H1 (cell line): ENCODE measurements around the gene BSDC1. TPM values are rescaled to one million over a fixed set of nuclear protein-coding genes. Genes with fewer than 3 reads are reported as not detected.

Source experiments
- ASH2L ChIP-seq: fragments of 200-600, 300-600 bp; sonication (generic); IDR thresholded peaks from one replicate; pipeline ENCODE4 v1.7.1; 2017; ENCODE audit warnings: low read length
- CBX5 ChIP-seq: fragments of 300-800, 300-1000 bp; sonication (generic); IDR thresholded peaks from 2 replicates; pipeline ENCODE4 v1.7.1; 2016; ENCODE audit warnings: antibody characterized with exemption, low read length, low read depth
- CHD1 ChIP-seq: IDR thresholded peaks from 2 replicates; pipeline ENCODE4 v1.6.1; 2012; ENCODE audit warnings: low read depth, low read length, improper control_type of control experiment
- CHD2 ChIP-seq: IDR thresholded peaks from 2 replicates; pipeline ENCODE4 v1.6.1; 2012; ENCODE audit warnings: low read length, improper control_type of control experiment
- EP300 ChIP-seq, 2 experiments: IDR thresholded peaks; 1 replicate in 1 of 2; 2 replicates in 1 of 2; pipeline ENCODE4 v1.6.1; 2011 to 2012; ENCODE audit warnings: low read depth in 2 of 2, low read length in 2 of 2, mild to moderate bottlenecking in 2 of 2, borderline replicate concordance in 1 of 2, inconsistent platforms in 1 of 2, moderate library complexity in 1 of 2
- FOSL1 ChIP-seq: IDR thresholded peaks from 2 replicates; pipeline ENCODE4 v1.6.1; 2011; ENCODE audit warnings: mild to moderate bottlenecking, low read depth, low read length, moderate library complexity; ENCODE audit not compliant: insufficient read depth
- GTF2F1 ChIP-seq: IDR thresholded peaks from 2 replicates; pipeline ENCODE4 v1.6.1; 2012; ENCODE audit warnings: low read depth, low read length, improper control_type of control experiment, borderline replicate concordance
- KDM1A ChIP-seq: fragments of 200-600, 300-600 bp; sonication (generic); IDR thresholded peaks from 2 replicates; pipeline ENCODE4 v1.7.1; 2016; ENCODE audit warnings: mild to moderate bottlenecking, low read length, borderline replicate concordance
- MAFK ChIP-seq: IDR thresholded peaks from 2 replicates; pipeline ENCODE4 v1.6.1; 2012; ENCODE audit warnings: low read depth, mild to moderate bottlenecking, improper control_type of control experiment, low read length
- MAX ChIP-seq: IDR thresholded peaks from 2 replicates; pipeline ENCODE4 v1.6.1; 2012; ENCODE audit warnings: inconsistent platforms
- NRF1 ChIP-seq: IDR thresholded peaks from 2 replicates; pipeline ENCODE4 v1.6.1; 2011; ENCODE audit warnings: mild to moderate bottlenecking, low read depth, low read length, improper control_type of control experiment
- POLR2A ChIP-seq, 2 experiments: IDR thresholded peaks; 1 replicate in 1 of 2; 2 replicates in 1 of 2; pipeline ENCODE4 v1.6.1; 2011; ENCODE audit warnings: low read depth in 2 of 2, low read length in 2 of 2, mild to moderate bottlenecking in 2 of 2; ENCODE audit errors: control extremely low read depth in 1 of 2
- POLR2AphosphoS5 ChIP-seq: IDR thresholded peaks from 2 replicates; pipeline ENCODE4 v1.6.1; 2011; ENCODE audit warnings: low read depth, low read length
- POU5F1 ChIP-seq: IDR thresholded peaks from 2 replicates; pipeline ENCODE4 v1.6.1; 2011; ENCODE audit warnings: low read depth, mild to moderate bottlenecking, low read length, moderate library complexity
- RAD21 ChIP-seq, 2 experiments: IDR thresholded peaks in 1 of 2; conservative IDR thresholded peaks in 1 of 2; 2 replicates each; pipeline ENCODE4 v1.6.1; 2011; ENCODE audit warnings: low read depth in 2 of 2, low read length in 2 of 2, improper control_type of control experiment in 1 of 2, inconsistent platforms in 1 of 2, mild to moderate bottlenecking in 1 of 2, moderate library complexity in 1 of 2
- SIN3A ChIP-seq, 2 experiments: IDR thresholded peaks in 1 of 2; conservative IDR thresholded peaks in 1 of 2; 2 replicates each; pipeline ENCODE4 v1.6.1; 2011 to 2012; ENCODE audit warnings: low read length in 2 of 2, improper control_type of control experiment in 1 of 2, low read depth in 1 of 2, mild to moderate bottlenecking in 1 of 2
- SIX5 ChIP-seq: IDR thresholded peaks from 2 replicates; pipeline ENCODE4 v1.6.1; 2011; ENCODE audit warnings: mild to moderate bottlenecking, low read depth, low read length
- SP2 ChIP-seq: IDR thresholded peaks from 2 replicates; pipeline ENCODE4 v1.6.1; 2012; ENCODE audit warnings: mild to moderate bottlenecking, low read length, inconsistent platforms
- TBP ChIP-seq: IDR thresholded peaks from 2 replicates; pipeline ENCODE4 v1.6.1; 2011; ENCODE audit warnings: low read depth, low read length, improper control_type of control experiment
- YY1 ChIP-seq: IDR thresholded peaks from 2 replicates; pipeline ENCODE4 v1.6.1; 2011; ENCODE audit warnings: low read depth, mild to moderate bottlenecking, low read length
- polyA plus RNA-seq, 7 experiments: library from polyadenylated mRNA; depleted of rRNA in 3 of 7; stranded (reverse) in 5 of 7; unstranded in 2 of 7; fragments of >200 nt in 5 of 7; fragments of 200-250 nt in 2 of 7; gene quantifications; 1 replicate in 5 of 7; 2 replicates in 1 of 7; 4 replicates in 1 of 7; pipeline versions ENCODE4 v1.2.1 to v1.2.3, GENCODE V29; 2011 to 2013; ENCODE audit warnings: missing spikeins in 2 of 7, mixed read lengths in 2 of 7
- total RNA-seq: library from RNA; stranded (reverse); fragmentation: NEBNext Ultra II Directional; extraction: Animal tissue kit (Norgen Biotek cat#: 25700); gene quantifications from 2 replicates; pipeline ENCODE4 v1.2.1, GENCODE V29; 2021
- TF ChIP-seq, protein P1 (sequence below), 3 experiments: IDR thresholded peaks; 1 replicate in 2 of 3; 2 replicates in 1 of 3; pipeline versions ENCODE4 v1.5.1 to v1.6.1; 2011; ENCODE audit warnings: low read length in 3 of 3, mild to moderate bottlenecking in 3 of 3, inconsistent platforms in 2 of 3, low read depth in 1 of 3, moderate library complexity in 1 of 3; ENCODE audit not compliant: insufficient read depth in 1 of 3; ENCODE audit errors: control extremely low read depth in 1 of 3

The BSDC1 gene
- total and polyA plus RNA-seq, 2 of the 8 experiments (the other 6 are each of a cell fraction or from before 2014, with no cell fraction given): 24.8 to 40.7 TPM

GRCh38 chr1:32351399-32352238, 42.6 kb downstream of the BSDC1 start (continued):
- TF ChIP-seq SIX5 (no peak), YY1 (no peak), FOSL1 (peak; percentile 48; the same call in 1 of the 2 replicates), RAD21 (IDR thresholded peaks at IDR 0.05 in 1 of 2, conservative IDR thresholded peaks at IDR 0.05 in 1 of 2; ENCODE audit: low read depth in 2 of 2, low read length in 2 of 2) (peak in 1 of 2 experiments; percentile 13; a peak in 1 of 4 replicates), NRF1 (no peak), POLR2A (IDR thresholded peaks at IDR 0.05; ENCODE audit: control extremely low read depth in 1 of 2, low read depth in 2 of 2, low read length in 2 of 2) (peak in 1 of 2 experiments; percentile 84; a peak in 2 of 3 replicates), SIN3A (conservative IDR thresholded peaks at IDR 0.05 in 1 of 2, IDR thresholded peaks at IDR 0.05 in 1 of 2; ENCODE audit: low read depth in 1 of 2, low read length in 2 of 2) (peak in 1 of 2 experiments; percentile 49; a peak in 2 of 4 replicates), CBX5 (no peak), CHD2 (no peak), POLR2AphosphoS5 (peak; percentile 71; the same call in 1 of the 2 replicates), TBP (peak; percentile 62; the same call in 1 of the 2 replicates), CHD1 (no peak), SP2 (no peak), KDM1A (no peak), ASH2L (peak; percentile 38), GTF2F1 (no peak), POU5F1 (no peak), EP300 (IDR thresholded peaks at IDR 0.05; ENCODE audit: borderline replicate concordance in 1 of 2, low read depth in 2 of 2, low read length in 2 of 2) (no peak), MAX (peak; percentile 87), MAFK (no peak)
- TF ChIP-seq, protein P1, sequence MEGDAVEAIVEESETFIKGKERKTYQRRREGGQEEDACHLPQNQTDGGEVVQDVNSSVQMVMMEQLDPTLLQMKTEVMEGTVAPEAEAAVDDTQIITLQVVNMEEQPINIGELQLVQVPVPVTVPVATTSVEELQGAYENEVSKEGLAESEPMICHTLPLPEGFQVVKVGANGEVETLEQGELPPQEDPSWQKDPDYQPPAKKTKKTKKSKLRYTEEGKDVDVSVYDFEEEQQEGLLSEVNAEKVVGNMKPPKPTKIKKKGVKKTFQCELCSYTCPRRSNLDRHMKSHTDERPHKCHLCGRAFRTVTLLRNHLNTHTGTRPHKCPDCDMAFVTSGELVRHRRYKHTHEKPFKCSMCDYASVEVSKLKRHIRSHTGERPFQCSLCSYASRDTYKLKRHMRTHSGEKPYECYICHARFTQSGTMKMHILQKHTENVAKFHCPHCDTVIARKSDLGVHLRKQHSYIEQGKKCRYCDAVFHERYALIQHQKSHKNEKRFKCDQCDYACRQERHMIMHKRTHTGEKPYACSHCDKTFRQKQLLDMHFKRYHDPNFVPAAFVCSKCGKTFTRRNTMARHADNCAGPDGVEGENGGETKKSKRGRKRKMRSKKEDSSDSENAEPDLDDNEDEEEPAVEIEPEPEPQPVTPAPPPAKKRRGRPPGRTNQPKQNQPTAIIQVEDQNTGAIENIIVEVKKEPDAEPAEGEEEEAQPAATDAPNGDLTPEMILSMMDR (IDR thresholded peaks at IDR 0.05; ENCODE audit: control extremely low read depth in 1 of 3, insufficient read depth in 1 of 3, low read depth in 1 of 3, low read length in 3 of 3): no peak
